HG02763 (cell line): Measurements from ENCODE around the gene DVL2.

ENCODE experiments used
- ATAC-seq: cut with Tn5 transposase; IDR thresholded peaks from one replicate; pipeline ENCODE4 v1.9.1; 2021; ENCODE audit warnings: mild to moderate bottlenecking, moderate library complexity; ENCODE audit not compliant: unreplicated experiment

The DVL2 gene

DNA sequence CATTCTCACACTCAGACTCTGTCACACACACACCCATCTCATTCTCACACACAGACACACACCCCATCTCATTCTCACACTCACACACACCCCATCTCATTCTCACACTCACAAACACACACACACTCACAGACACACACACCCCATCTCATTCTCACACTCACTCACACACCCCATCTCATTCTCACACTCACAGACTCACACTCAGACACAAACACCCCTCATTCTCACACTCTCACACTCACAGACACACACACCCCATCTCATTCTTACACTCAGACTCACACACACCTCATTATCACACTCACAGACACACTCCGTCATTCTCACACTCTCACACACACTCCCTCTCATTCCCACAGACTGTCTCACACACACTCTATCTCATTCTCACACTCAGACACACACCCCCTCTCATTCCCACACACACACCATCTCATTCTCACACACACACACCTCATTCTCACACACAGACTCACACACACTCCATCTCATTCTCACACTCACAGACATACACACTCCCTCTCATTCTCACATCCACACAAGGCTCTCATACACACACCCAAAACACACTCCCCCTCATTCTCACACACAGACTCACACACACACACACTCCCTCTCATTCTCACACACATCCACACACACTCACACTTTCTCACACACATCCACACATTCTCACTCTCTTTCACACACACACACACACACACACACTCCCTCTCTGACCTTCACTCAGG is 58.0 kb downstream of the DVL2 start:
- no peak for ATAC-seq
